ENCODE results near the gene VWC2. TPM values are rescaled to one million over a fixed set of nuclear protein-coding genes. Genes with fewer than 3 reads are reported as not detected.

The VWC2 gene
- total and polyA plus RNA-seq, 2 of the 8 experiments (the other 6 are each of a cell fraction or from before 2014, with no cell fraction given): 0.24 to 0.30 TPM

DNA sequence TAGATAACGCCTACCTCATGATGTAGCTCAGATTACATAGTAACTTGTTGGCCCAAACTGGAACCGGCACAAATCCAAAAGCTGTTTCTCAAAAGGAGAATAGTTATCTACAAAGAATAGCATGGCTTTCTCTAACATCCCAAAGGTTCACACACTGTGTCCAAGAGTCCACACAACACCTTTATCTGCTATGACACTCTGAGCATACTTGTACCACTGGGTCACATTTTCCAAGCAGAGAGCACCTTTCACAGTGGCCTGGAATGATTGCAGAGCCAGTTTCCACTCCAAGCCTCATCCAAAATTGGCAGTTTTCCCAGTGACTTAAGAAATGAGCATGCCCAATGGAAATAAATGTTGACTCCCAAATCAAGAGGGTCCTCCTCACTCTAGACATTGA lies 155.3 kb downstream of the VWC2 start:
- WGBS, 2 experiments (ENCODE audit: extremely low coverage in 1 of 2, insufficient coverage in 1 of 2, insufficient read length in 1 of 2, insufficient replicate concordance in 2 of 2, low coverage in 1 of 2, low lambda C conversion rate in 2 of 2, missing lambda C conversion rate in 1 of 2): 94% methylated on average over 2 of the region's 2 CpGs; no CpG with 5 or more reads in 1 of the 2 experiments
- Histone ChIP-seq H3K4ac (replicated peaks; ENCODE audit: insufficient read length, low read depth, low read length) (no peak overlapping the region), H3K56ac (replicated peaks; ENCODE audit: insufficient read length, low read depth, low read length) (no peak overlapping the region), H3K18ac (ENCODE audit: extremely low read depth, low read length) (no peak overlapping the region), H3K4me2 (ENCODE audit: insufficient read depth in 1 of 2, low read depth in 2 of 2, low read length in 2 of 2) (no peak overlapping the region), H4K5ac (ENCODE audit: insufficient read length, low read depth, low read length) (no peak overlapping the region), H3K23me2 (ENCODE audit: low read depth, low read length) (no peaks in the 10 kb centered on the region), H3K36me3 (ENCODE audit: control insufficient read depth in 2 of 4, insufficient read depth in 4 of 4, low read length in 3 of 4) (no peaks in the 10 kb centered on the region; a peak in 1 of 8 replicates), H4K8ac (ENCODE audit: extremely low read depth, insufficient read depth, low read length) (no peak overlapping the region), H4K91ac (replicated peaks; ENCODE audit: insufficient read length, low read length) (no peak overlapping the region), H2AFZ (ENCODE audit: low read length) (no peak overlapping the region), H4K20me1 (replicated peaks in 1 of 2; ENCODE audit: control insufficient read depth in 1 of 2, insufficient read depth in 2 of 2, low read length in 2 of 2) (no peaks in the 10 kb centered on the region), H2BK12ac (ENCODE audit: low read depth, low read length) (no peak overlapping the region), H3K9me3 (ENCODE audit: insufficient read depth in 2 of 2, low read depth in 1 of 2, low read length in 1 of 2) (peaks cover 25 to 28% of the 10 kb centered on the region in 2 experiments), H3K79me1 (ENCODE audit: low read depth, low read length) (no peaks in the 10 kb centered on the region), H2AK5ac (ENCODE audit: low read depth, low read length) (no peak overlapping the region), H2BK15ac (ENCODE audit: low read length) (no peak overlapping the region), H2BK20ac (ENCODE audit: low read length) (no peak overlapping the region), H3K79me2 (ENCODE audit: control insufficient read depth in 1 of 2, insufficient read depth in 2 of 2, low read length in 2 of 2) (no peaks in the 10 kb centered on the region), H3K27ac (ENCODE audit: low read depth, low read length) (no peak overlapping the region), H3K9ac (replicated peaks in 1 of 4; ENCODE audit: extremely low read depth in 1 of 4, low read depth in 3 of 4, low read length in 3 of 4) (no peak overlapping the region), H3K27me3 (replicated peaks in 1 of 4; ENCODE audit: control insufficient read depth in 3 of 4, extremely low read depth in 1 of 4, insufficient read depth in 3 of 4, low read length in 3 of 4) (no peaks in the 10 kb centered on the region), H3K23ac (ENCODE audit: insufficient read length) (no peak overlapping the region), H3K4me3 (ENCODE audit: extremely low read depth in 1 of 4, insufficient read depth in 2 of 4, low read depth in 3 of 4, low read length in 4 of 4) (no peak overlapping the region), H2BK120ac (replicated peaks; ENCODE audit: low read depth, low read length) (no peak overlapping the region), H3K14ac (ENCODE audit: insufficient read length) (no peak overlapping the region), H3K4me1 (replicated peaks in 1 of 4; ENCODE audit: control insufficient read depth in 3 of 4, insufficient read depth in 4 of 4, low read length in 3 of 4) (no peaks in the 10 kb centered on the region), H2BK5ac (ENCODE audit: low read depth, low read length) (no peak overlapping the region)
- DNase-seq (ENCODE audit: low read depth in 1 of 2, low spot score in 2 of 2): no peak
- ChIA-PET POLR2A (ENCODE audit: partially characterized antibody) (no interaction called here), CTCF (ENCODE audit: partially characterized antibody) (no interaction called here)
- FAIRE-seq: no peak
- no peak for TF ChIP-seq EZH2 (IDR thresholded peaks at IDR 0.05; ENCODE audit: low read depth, low read length, severe bottlenecking)
- no peak for TF ChIP-seq RAD21 (IDR thresholded peaks at IDR 0.05 in 1 of 2, conservative IDR thresholded peaks at IDR 0.05 in 1 of 2; ENCODE audit: low read depth in 2 of 2, low read length in 2 of 2)
- TF ChIP-seq KDM1A (IDR thresholded peaks at IDR 0.05; ENCODE audit: borderline replicate concordance, low read length): no peak
- TF ChIP-seq, protein P1, sequence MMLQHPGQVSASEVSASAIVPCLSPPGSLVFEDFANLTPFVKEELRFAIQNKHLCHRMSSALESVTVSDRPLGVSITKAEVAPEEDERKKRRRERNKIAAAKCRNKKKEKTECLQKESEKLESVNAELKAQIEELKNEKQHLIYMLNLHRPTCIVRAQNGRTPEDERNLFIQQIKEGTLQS (IDR thresholded peaks at IDR 0.05; ENCODE audit: insufficient read depth, low read depth, low read length): no peak

Measured in H1 (cell line).